Measurements from ENCODE around the gene TBC1D22A.

Gene TBC1D22A

GRCh38 chr22:46752988-46753310, 9.5 kb upstream of the TBC1D22A start:
- peaks cover 4% of the 10 kb centered on the region for H3K9me3 ChIP-seq (ENCODE audit: control insufficient read depth, low read length)
- no peak for DNase-seq
- H3K27me3 ChIP-seq (replicated peaks; ENCODE audit: control insufficient read depth, insufficient read depth, low read length, poor library complexity, severe bottlenecking): no peaks in the 10 kb centered on the region
- no peak overlapping the region for H3K4me3 ChIP-seq (ENCODE audit: insufficient read depth, low read depth, low read length, poor library complexity, severe bottlenecking)
- H3K27ac ChIP-seq (ENCODE audit: insufficient read depth, low read length, poor library complexity, severe bottlenecking): no peak overlapping the region
- H3K4me1 ChIP-seq (ENCODE audit: control insufficient read depth, insufficient read depth, low read length, poor library complexity, severe bottlenecking): peaks cover 33% of the 10 kb centered on the region
- no peaks in the 10 kb centered on the region for H3K36me3 ChIP-seq (ENCODE audit: control insufficient read depth, insufficient read depth, low read length)

GRCh38 chr22:46753360-46753759, 9.1 kb upstream of the TBC1D22A start:
- H3K27me3 ChIP-seq (replicated peaks; ENCODE audit: control insufficient read depth, insufficient read depth, low read length, poor library complexity, severe bottlenecking): no peaks in the 10 kb centered on the region
- no peak for DNase-seq
- peaks cover 30% of the 10 kb centered on the region for H3K4me1 ChIP-seq (ENCODE audit: control insufficient read depth, insufficient read depth, low read length, poor library complexity, severe bottlenecking)
- H3K4me3 ChIP-seq (ENCODE audit: insufficient read depth, low read depth, low read length, poor library complexity, severe bottlenecking): no peak overlapping the region
- H3K27ac ChIP-seq (ENCODE audit: insufficient read depth, low read length, poor library complexity, severe bottlenecking): no peak overlapping the region
- peaks cover 4% of the 10 kb centered on the region for H3K9me3 ChIP-seq (ENCODE audit: control insufficient read depth, low read length)
- H3K36me3 ChIP-seq (ENCODE audit: control insufficient read depth, insufficient read depth, low read length): no peaks in the 10 kb centered on the region

GRCh38 chr22:46753761-46754109, 8.7 kb upstream of the TBC1D22A start:
- Histone ChIP-seq H3K27me3 (replicated peaks; ENCODE audit: control insufficient read depth, insufficient read depth, low read length, poor library complexity, severe bottlenecking) (no peaks in the 10 kb centered on the region), H3K9me3 (ENCODE audit: control insufficient read depth, low read length) (peaks cover 4% of the 10 kb centered on the region), H3K4me3 (ENCODE audit: insufficient read depth, low read depth, low read length, poor library complexity, severe bottlenecking) (no peak overlapping the region), H3K4me1 (ENCODE audit: control insufficient read depth, insufficient read depth, low read length, poor library complexity, severe bottlenecking) (peaks cover 27% of the 10 kb centered on the region), H3K36me3 (ENCODE audit: control insufficient read depth, insufficient read depth, low read length) (no peaks in the 10 kb centered on the region), H3K27ac (ENCODE audit: insufficient read depth, low read length, poor library complexity, severe bottlenecking) (no peak overlapping the region)
- no peak for DNase-seq

- Histone ChIP-seq H3K27me3 (replicated peaks; ENCODE audit: control insufficient read depth, insufficient read depth, low read length, poor library complexity, severe bottlenecking) (no peaks in the 10 kb centered on the region), H3K9me3 (ENCODE audit: control insufficient read depth, low read length) (peaks cover 4% of the 10 kb centered on the region), H3K36me3 (ENCODE audit: control insufficient read depth, insufficient read depth, low read length) (no peaks in the 10 kb centered on the region), H3K4me3 (ENCODE audit: insufficient read depth, low read depth, low read length, poor library complexity, severe bottlenecking) (no peak overlapping the region), H3K4me1 (ENCODE audit: control insufficient read depth, insufficient read depth, low read length, poor library complexity, severe bottlenecking) (peaks cover 22% of the 10 kb centered on the region), H3K27ac (ENCODE audit: insufficient read depth, low read length, poor library complexity, severe bottlenecking) (no peak overlapping the region)
- peak in 1 of 3 donors; percentile 48 for DNase-seq
Observed at GRCh38 chr22:46754110-46754799, 8.2 kb upstream of the TBC1D22A start.

GRCh38 chr22:46754826-46755225, 7.6 kb upstream of the TBC1D22A start:
- Histone ChIP-seq H3K9me3 (ENCODE audit: control insufficient read depth, low read length) (peaks cover 4% of the 10 kb centered on the region), H3K27me3 (replicated peaks; ENCODE audit: control insufficient read depth, insufficient read depth, low read length, poor library complexity, severe bottlenecking) (no peaks in the 10 kb centered on the region), H3K4me1 (ENCODE audit: control insufficient read depth, insufficient read depth, low read length, poor library complexity, severe bottlenecking) (peaks cover 16% of the 10 kb centered on the region), H3K4me3 (ENCODE audit: insufficient read depth, low read depth, low read length, poor library complexity, severe bottlenecking) (no peak overlapping the region), H3K36me3 (ENCODE audit: control insufficient read depth, insufficient read depth, low read length) (no peaks in the 10 kb centered on the region), H3K27ac (ENCODE audit: insufficient read depth, low read length, poor library complexity, severe bottlenecking) (no peak overlapping the region)
- no peak for DNase-seq

GRCh38 chr22:46755525-46755924, 6.9 kb upstream of the TBC1D22A start:
- Histone ChIP-seq H3K4me1 (ENCODE audit: control insufficient read depth, insufficient read depth, low read length, poor library complexity, severe bottlenecking) (peaks cover 9% of the 10 kb centered on the region), H3K4me3 (ENCODE audit: insufficient read depth, low read depth, low read length, poor library complexity, severe bottlenecking) (no peak overlapping the region), H3K9me3 (ENCODE audit: control insufficient read depth, low read length) (peaks cover 4% of the 10 kb centered on the region), H3K27ac (ENCODE audit: insufficient read depth, low read length, poor library complexity, severe bottlenecking) (no peak overlapping the region), H3K27me3 (replicated peaks; ENCODE audit: control insufficient read depth, insufficient read depth, low read length, poor library complexity, severe bottlenecking) (no peaks in the 10 kb centered on the region), H3K36me3 (ENCODE audit: control insufficient read depth, insufficient read depth, low read length) (no peaks in the 10 kb centered on the region)
- DNase-seq: no peak

GRCh38 chr22:46756097-46756496, 6.4 kb upstream of the TBC1D22A start:
- H3K27me3 ChIP-seq (replicated peaks; ENCODE audit: control insufficient read depth, insufficient read depth, low read length, poor library complexity, severe bottlenecking): no peaks in the 10 kb centered on the region

GRCh38 chr22:46757104-46757503, 5.3 kb upstream of the TBC1D22A start:
- no peak overlapping the region for H3K4me3 ChIP-seq (ENCODE audit: insufficient read depth, low read depth, low read length, poor library complexity, severe bottlenecking)
- H3K36me3 ChIP-seq (ENCODE audit: control insufficient read depth, insufficient read depth, low read length): no peaks in the 10 kb centered on the region
- no peaks in the 10 kb centered on the region for H3K27me3 ChIP-seq (replicated peaks; ENCODE audit: control insufficient read depth, insufficient read depth, low read length, poor library complexity, severe bottlenecking)
- H3K9me3 ChIP-seq (ENCODE audit: control insufficient read depth, low read length): peaks cover 4% of the 10 kb centered on the region
- H3K4me1 ChIP-seq (ENCODE audit: control insufficient read depth, insufficient read depth, low read length, poor library complexity, severe bottlenecking): peaks cover 12% of the 10 kb centered on the region
- H3K27ac ChIP-seq (ENCODE audit: insufficient read depth, low read length, poor library complexity, severe bottlenecking): no peak overlapping the region
- no peak for DNase-seq

More at GRCh38 chr22:46756097-46756496, 6.4 kb upstream of the TBC1D22A start:
- Histone ChIP-seq H3K9me3 (ENCODE audit: control insufficient read depth, low read length) (peaks cover 4% of the 10 kb centered on the region), H3K4me3 (ENCODE audit: insufficient read depth, low read depth, low read length, poor library complexity, severe bottlenecking) (no peak overlapping the region), H3K4me1 (ENCODE audit: control insufficient read depth, insufficient read depth, low read length, poor library complexity, severe bottlenecking) (peaks cover 6% of the 10 kb centered on the region), H3K27ac (ENCODE audit: insufficient read depth, low read length, poor library complexity, severe bottlenecking) (no peak overlapping the region), H3K36me3 (ENCODE audit: control insufficient read depth, insufficient read depth, low read length) (no peaks in the 10 kb centered on the region)
- no peak for DNase-seq

- no peak overlapping the region for H3K27ac ChIP-seq (ENCODE audit: insufficient read depth, low read length, poor library complexity, severe bottlenecking)
- peaks cover 12% of the 10 kb centered on the region for H3K4me1 ChIP-seq (ENCODE audit: control insufficient read depth, insufficient read depth, low read length, poor library complexity, severe bottlenecking)
Observed at GRCh38 chr22:46758121-46758520, 4.3 kb upstream of the TBC1D22A start.

GRCh38 chr22:46758867-46759290, 3.6 kb upstream of the TBC1D22A start:
- H3K27me3 ChIP-seq (replicated peaks; ENCODE audit: control insufficient read depth, insufficient read depth, low read length, poor library complexity, severe bottlenecking): no peaks in the 10 kb centered on the region
- H3K9me3 ChIP-seq (ENCODE audit: control insufficient read depth, low read length): peaks cover 4% of the 10 kb centered on the region
- peaks cover 16% of the 10 kb centered on the region for H3K4me1 ChIP-seq (ENCODE audit: control insufficient read depth, insufficient read depth, low read length, poor library complexity, severe bottlenecking)
- H3K4me3 ChIP-seq (ENCODE audit: insufficient read depth, low read depth, low read length, poor library complexity, severe bottlenecking): no peak overlapping the region
- no peak for DNase-seq
- H3K36me3 ChIP-seq (ENCODE audit: control insufficient read depth, insufficient read depth, low read length): no peaks in the 10 kb centered on the region
- no peak overlapping the region for H3K27ac ChIP-seq (ENCODE audit: insufficient read depth, low read length, poor library complexity, severe bottlenecking)

More at GRCh38 chr22:46758121-46758520, 4.3 kb upstream of the TBC1D22A start:
- Histone ChIP-seq H3K9me3 (ENCODE audit: control insufficient read depth, low read length) (peaks cover 4% of the 10 kb centered on the region), H3K27me3 (replicated peaks; ENCODE audit: control insufficient read depth, insufficient read depth, low read length, poor library complexity, severe bottlenecking) (no peaks in the 10 kb centered on the region), H3K36me3 (ENCODE audit: control insufficient read depth, insufficient read depth, low read length) (no peaks in the 10 kb centered on the region), H3K4me3 (ENCODE audit: insufficient read depth, low read depth, low read length, poor library complexity, severe bottlenecking) (no peak overlapping the region)
- no peak for DNase-seq

Measured in effector memory CD4-positive, alpha-beta T cell (primary cell).